Parathyroid adenoma (tissue), 2 donors: Measurements from ENCODE around the gene PNRC2.
"Not testable (repeated sequence)": the region's sequence is repeated elsewhere in the genome, so short reads cannot be mapped to it uniquely, and the experiment has no call there.

ENCODE experiments used
- H2AFZ ChIP-seq: fragments of 300-600 bp; sonication (generic); one replicate; pipeline ENCODE4 v1.7.0; 2017; ENCODE audit warnings: antibody characterized with exemption, mild to moderate bottlenecking
- H3K27ac ChIP-seq: fragments of 300-600 bp; sonication (generic); one replicate; pipeline ENCODE4 v1.7.0; 2017
- H3K27me3 ChIP-seq: fragments of 300-600 bp; sonication (generic); one replicate; pipeline ENCODE4 v1.7.0; 2017; ENCODE audit warnings: low read length; ENCODE audit not compliant: control insufficient read depth, insufficient read depth
- H3K36me3 ChIP-seq: fragments of 300-600 bp; sonication (generic); one replicate; pipeline ENCODE4 v1.7.0; 2017; ENCODE audit warnings: low read length; ENCODE audit not compliant: control insufficient read depth, insufficient read depth
- H3K4me1 ChIP-seq: fragments of 300-600 bp; sonication (generic); one replicate; pipeline ENCODE4 v1.7.0; 2017; ENCODE audit warnings: control low read depth
- H3K4me2 ChIP-seq: fragments of 300-600 bp; sonication (generic); one replicate; pipeline ENCODE4 v1.7.0; 2017; ENCODE audit warnings: low read length
- H3K4me3 ChIP-seq: fragments of 300-600 bp; sonication (generic); one replicate; pipeline ENCODE4 v1.7.0; 2017; ENCODE audit warnings: low read depth, low read length
- H3K79me2 ChIP-seq: fragments of 300-600 bp; sonication (generic); one replicate; pipeline ENCODE4 v1.7.0; 2017; ENCODE audit warnings: control low read depth
- H3K9ac ChIP-seq: fragments of 300-600 bp; sonication (generic); one replicate; pipeline ENCODE4 v1.7.0; 2017; ENCODE audit warnings: mild to moderate bottlenecking
- H3K9me3 ChIP-seq: fragments of 300-600 bp; sonication (generic); one replicate; pipeline ENCODE4 v1.7.0; 2017; ENCODE audit warnings: low read length; ENCODE audit not compliant: control insufficient read depth
- TF ChIP-seq, protein P1 (sequence below): fragments of 300-600 bp; sonication (generic); IDR thresholded peaks from one replicate; pipeline ENCODE4 v1.7.0; 2017; ENCODE audit warnings: antibody characterized with exemption, mild to moderate bottlenecking
- donor health status: primary hyperparathyroidism.

Gene PNRC2

DNA sequence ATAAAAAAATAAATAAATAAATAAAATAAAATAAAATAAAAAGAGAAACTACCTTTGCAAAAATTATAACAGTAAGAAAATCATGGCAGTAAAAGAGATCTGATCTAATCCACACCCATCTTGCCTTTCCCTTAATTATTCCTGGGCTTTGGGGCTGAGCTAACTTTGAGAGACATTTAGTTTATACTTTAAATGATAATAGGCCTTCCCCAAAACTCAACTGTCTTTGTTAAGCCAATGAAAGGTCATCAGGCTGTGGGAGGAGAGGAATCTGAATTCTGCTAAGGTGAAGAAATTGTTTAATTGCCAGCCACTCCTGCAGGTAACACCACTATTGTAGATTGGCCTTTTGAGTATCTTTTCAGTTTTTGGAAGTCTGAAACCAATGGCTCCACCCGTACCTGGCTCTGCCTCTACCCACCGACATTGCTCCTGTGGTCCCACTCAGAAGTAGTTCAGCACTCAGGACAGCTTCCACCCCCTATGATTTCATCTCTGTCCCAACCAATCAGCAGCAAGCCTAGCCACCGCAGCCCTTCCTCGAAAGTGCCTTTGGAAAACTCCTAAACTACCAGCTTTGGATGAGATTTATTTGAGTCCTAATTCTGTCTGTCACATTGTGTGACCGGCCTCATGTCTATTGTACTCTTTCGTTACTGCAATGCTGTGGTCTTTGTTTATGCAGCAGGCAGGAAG is 23.0 kb upstream of the PNRC2 start:
- Histone ChIP-seq H3K36me3 (no peaks in the 10 kb centered on the region), H3K9ac (no peak overlapping the region)

DNA sequence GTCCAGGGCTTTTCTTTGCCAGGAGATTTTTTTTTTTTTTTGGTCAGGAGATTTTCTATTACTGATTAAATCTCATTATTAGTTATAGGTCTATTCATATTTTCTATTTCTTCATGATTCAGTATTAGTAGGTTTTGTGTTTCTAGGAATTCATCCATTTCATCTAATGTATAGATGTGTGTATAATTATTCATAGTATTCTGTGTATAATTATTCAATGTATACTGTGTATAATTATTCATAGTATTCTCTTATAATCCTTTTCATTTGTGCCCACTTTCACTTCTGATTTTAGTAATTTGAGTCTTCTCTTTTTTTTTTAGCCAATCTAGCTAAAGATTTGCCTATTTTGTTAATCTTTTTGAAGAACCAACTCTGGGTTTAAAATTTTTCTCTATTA is 12.3 kb upstream of the PNRC2 start:
- no peak overlapping the region for H3K4me3 ChIP-seq
- no peak overlapping the region for H3K9ac ChIP-seq
- no peak overlapping the region for H2AFZ ChIP-seq
- no peaks in the 10 kb centered on the region for H3K4me1 ChIP-seq
- TF ChIP-seq, protein P1, sequence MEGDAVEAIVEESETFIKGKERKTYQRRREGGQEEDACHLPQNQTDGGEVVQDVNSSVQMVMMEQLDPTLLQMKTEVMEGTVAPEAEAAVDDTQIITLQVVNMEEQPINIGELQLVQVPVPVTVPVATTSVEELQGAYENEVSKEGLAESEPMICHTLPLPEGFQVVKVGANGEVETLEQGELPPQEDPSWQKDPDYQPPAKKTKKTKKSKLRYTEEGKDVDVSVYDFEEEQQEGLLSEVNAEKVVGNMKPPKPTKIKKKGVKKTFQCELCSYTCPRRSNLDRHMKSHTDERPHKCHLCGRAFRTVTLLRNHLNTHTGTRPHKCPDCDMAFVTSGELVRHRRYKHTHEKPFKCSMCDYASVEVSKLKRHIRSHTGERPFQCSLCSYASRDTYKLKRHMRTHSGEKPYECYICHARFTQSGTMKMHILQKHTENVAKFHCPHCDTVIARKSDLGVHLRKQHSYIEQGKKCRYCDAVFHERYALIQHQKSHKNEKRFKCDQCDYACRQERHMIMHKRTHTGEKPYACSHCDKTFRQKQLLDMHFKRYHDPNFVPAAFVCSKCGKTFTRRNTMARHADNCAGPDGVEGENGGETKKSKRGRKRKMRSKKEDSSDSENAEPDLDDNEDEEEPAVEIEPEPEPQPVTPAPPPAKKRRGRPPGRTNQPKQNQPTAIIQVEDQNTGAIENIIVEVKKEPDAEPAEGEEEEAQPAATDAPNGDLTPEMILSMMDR = no peak
- no peaks in the 10 kb centered on the region for H3K36me3 ChIP-seq
- H3K4me2 ChIP-seq = no peak overlapping the region
- no peaks in the 10 kb centered on the region for H3K27me3 ChIP-seq
- H3K27ac ChIP-seq = no peak overlapping the region
- H3K79me2 ChIP-seq = no peaks in the 10 kb centered on the region
- no peaks in the 10 kb centered on the region for H3K9me3 ChIP-seq

More for the DNA sequence above, 23.0 kb upstream of the PNRC2 start:
- H3K79me2 ChIP-seq = no peaks in the 10 kb centered on the region
- H3K4me2 ChIP-seq = no peak overlapping the region
- H3K4me3 ChIP-seq = no peak overlapping the region
- peaks cover under 1% of the 10 kb centered on the region for H3K4me1 ChIP-seq
- H3K27me3 ChIP-seq = no peaks in the 10 kb centered on the region
- no peak overlapping the region for H3K27ac ChIP-seq
- H2AFZ ChIP-seq = no peak overlapping the region
- H3K9me3 ChIP-seq = no peaks in the 10 kb centered on the region
- TF ChIP-seq, protein P1 = no peak

DNA sequence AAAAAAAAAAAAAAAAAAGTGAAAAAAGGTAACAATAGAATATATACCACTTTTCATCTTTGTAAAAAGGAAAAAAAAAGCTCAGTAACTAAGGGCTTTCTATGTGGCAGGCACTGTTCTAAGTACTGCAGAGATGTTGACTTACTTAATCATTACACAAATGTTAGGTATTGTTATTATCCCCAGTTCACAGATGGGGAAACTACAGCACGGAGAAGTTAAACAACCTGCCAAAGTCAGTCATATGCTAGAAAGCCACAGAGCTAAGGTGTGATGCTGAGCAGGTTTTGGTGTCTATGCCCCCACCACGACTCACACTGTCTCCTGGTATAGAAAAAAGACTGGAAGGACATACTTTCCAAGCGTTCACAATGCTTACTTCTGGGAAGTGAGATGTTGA is 6.6 kb upstream of the PNRC2 start:
- no peak overlapping the region for H2AFZ ChIP-seq
- H3K79me2 ChIP-seq = no peaks in the 10 kb centered on the region
- no peak overlapping the region for H3K4me2 ChIP-seq
- no peak overlapping the region for H3K9ac ChIP-seq
- H3K36me3 ChIP-seq = no peaks in the 10 kb centered on the region
- peaks cover 6% of the 10 kb centered on the region for H3K4me1 ChIP-seq
- H3K4me3 ChIP-seq = no peak overlapping the region
- H3K9me3 ChIP-seq = no peaks in the 10 kb centered on the region
- H3K27me3 ChIP-seq = no peaks in the 10 kb centered on the region
- no peak overlapping the region for H3K27ac ChIP-seq
- TF ChIP-seq, protein P1 = no peak

DNA sequence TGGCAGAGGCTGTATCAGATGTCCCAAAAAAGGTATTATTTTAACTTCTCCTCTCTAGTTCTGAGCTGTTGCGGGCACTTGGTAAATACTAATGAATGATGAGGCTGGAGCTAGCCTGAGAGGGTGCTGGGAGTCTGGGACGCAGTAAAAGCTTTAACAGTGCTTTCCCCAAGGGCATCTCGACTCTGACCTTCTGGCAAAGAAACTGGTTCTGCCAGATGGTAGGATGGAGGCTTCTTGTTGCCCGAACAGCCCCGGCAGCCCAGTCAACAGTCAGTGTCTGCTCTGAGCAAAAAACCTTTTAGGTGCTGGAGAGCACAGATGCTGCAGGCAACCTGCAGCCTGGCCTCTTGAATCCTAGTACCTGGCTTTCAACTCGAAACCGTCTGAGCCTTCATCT is 2.5 kb upstream of the PNRC2 start:
- H3K4me3 ChIP-seq = peak overlapping the region; percentile 0
- H3K4me2 ChIP-seq = peak overlapping the region; percentile 48
- peaks cover 6% of the 10 kb centered on the region for H3K4me1 ChIP-seq
- H3K9ac ChIP-seq = no peak overlapping the region
- TF ChIP-seq, protein P1 = no peak
- no peaks in the 10 kb centered on the region for H3K9me3 ChIP-seq
- H3K27me3 ChIP-seq = no peaks in the 10 kb centered on the region
- H3K27ac ChIP-seq = peak overlapping the region; percentile 98
- no peaks in the 10 kb centered on the region for H3K79me2 ChIP-seq
- no peaks in the 10 kb centered on the region for H3K36me3 ChIP-seq
- peak overlapping the region; percentile 28 for H2AFZ ChIP-seq

DNA sequence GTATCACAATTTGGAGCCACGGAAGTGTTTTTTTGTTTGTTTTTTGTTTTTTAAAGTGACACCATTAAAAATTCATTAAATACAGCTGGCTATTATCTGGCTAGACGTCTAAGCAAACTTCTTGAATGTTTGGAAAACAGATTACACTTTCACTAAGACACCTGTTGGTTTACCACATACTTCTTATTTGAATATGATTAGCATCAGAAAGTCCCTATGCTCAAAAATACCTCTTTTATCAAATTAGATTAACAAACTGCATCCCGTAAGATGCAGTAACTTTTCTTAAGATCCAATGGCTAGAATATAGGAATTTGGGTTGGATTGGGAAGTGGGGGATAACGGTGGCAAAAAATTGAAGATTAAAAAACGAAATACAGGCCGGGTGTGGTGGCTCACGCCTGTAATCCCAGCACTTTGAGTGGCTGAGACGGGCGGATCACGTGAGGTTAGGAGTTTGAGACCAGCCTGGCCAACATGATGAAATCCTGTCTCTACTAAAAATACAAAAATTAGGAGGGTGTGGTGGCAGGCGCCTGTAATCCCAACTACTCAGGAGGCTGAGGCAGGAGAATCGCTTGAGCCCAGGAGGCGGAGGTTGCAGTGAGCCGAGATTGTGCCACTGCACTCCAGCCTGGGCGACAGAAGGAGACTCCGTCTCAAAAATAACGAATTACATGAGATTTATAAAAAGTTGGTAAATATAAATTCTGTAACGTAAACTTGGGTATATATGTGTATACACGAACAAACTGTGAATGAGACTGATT is 1.4 kb upstream of the PNRC2 start:
- peak overlapping the region; percentile 89 for H2AFZ ChIP-seq
- not testable (repeated sequence) for H3K9me3 ChIP-seq, H3K36me3 ChIP-seq, H3K9ac ChIP-seq, H3K4me1 ChIP-seq, H3K79me2 ChIP-seq, H3K27me3 ChIP-seq
- peak overlapping the region; percentile 99 for H3K4me2 ChIP-seq
- peak overlapping the region; percentile 98 for H3K27ac ChIP-seq
- H3K4me3 ChIP-seq = peak overlapping the region; percentile 91
